Loucy (cell line): Measurements from ENCODE around the gene CALHM6.
A peak's percentile ranks its signal among the peaks of the same experiment; 100 is the strongest.

Experiments
- H2AFZ ChIP-seq: fragments of 200-600 bp; sonication (generic); 2 replicates; pipeline ENCODE4 v1.6.0; 2016; ENCODE audit warnings: antibody characterized with exemption, mild to moderate bottlenecking, low read length, moderate library complexity
- H3F3A ChIP-seq: fragments of 200-600 bp; 2 replicates; pipeline ENCODE4 v1.6.0; 2016; ENCODE audit warnings: antibody characterized with exemption, low read depth, mild to moderate bottlenecking
- H3K27me3 ChIP-seq: fragments of 200-600 bp; sonication (generic); 2 replicates; pipeline ENCODE4 v1.6.1; 2014; ENCODE audit warnings: low read length, mild to moderate bottlenecking; ENCODE audit not compliant: insufficient read depth, poor library complexity, severe bottlenecking
- H3K36me3 ChIP-seq: fragments of 200-600 bp; sonication (generic); 2 replicates; pipeline ENCODE4 v1.6.1; 2016; ENCODE audit warnings: low read length; ENCODE audit not compliant: insufficient read depth
- H3K4me1 ChIP-seq: fragments of 200-600 bp; sonication (generic); 2 replicates; pipeline ENCODE4 v1.5.1; 2014; ENCODE audit warnings: low read length, mild to moderate bottlenecking; ENCODE audit not compliant: insufficient read depth, poor library complexity, severe bottlenecking
- H3K4me2 ChIP-seq: fragments of 200-600 bp; sonication (generic); 2 replicates; pipeline ENCODE4 v1.6.0; 2014; ENCODE audit warnings: antibody characterized with exemption, low read length, low read depth, mild to moderate bottlenecking; ENCODE audit not compliant: poor library complexity, severe bottlenecking
- H3K4me3 ChIP-seq: fragments of 200-600 bp; sonication (generic); 2 replicates; pipeline ENCODE4 v1.5.1; 2014; ENCODE audit warnings: low read length, mild to moderate bottlenecking, mixed read lengths; ENCODE audit not compliant: poor library complexity, severe bottlenecking
- H3K79me2 ChIP-seq: fragments of 200-600 bp; sonication (generic); 2 replicates; pipeline ENCODE4 v1.6.1; 2014; ENCODE audit warnings: low read length; ENCODE audit not compliant: insufficient read depth
- H3K9ac ChIP-seq: fragments of 200-600 bp; sonication (generic); 2 replicates; pipeline ENCODE4 v1.6.0; 2014; ENCODE audit warnings: mild to moderate bottlenecking, low read depth, low read length, moderate library complexity; ENCODE audit not compliant: poor library complexity, severe bottlenecking
- H3K9me2 ChIP-seq: fragments of 200-600 bp; sonication (generic); replicated peaks from 2 replicates; pipeline ENCODE4 v1.6.1; 2016; ENCODE audit warnings: low read depth, low read length, mixed read lengths
- H3K9me3 ChIP-seq: fragments of 200-600 bp; sonication (generic); 2 replicates; pipeline ENCODE4 v1.6.1; 2014; ENCODE audit warnings: mild to moderate bottlenecking, antibody characterized with exemption, low read length, low read depth; ENCODE audit not compliant: insufficient read depth
- H4K20me1 ChIP-seq: fragments of 200-600 bp; sonication (generic); 2 replicates; pipeline ENCODE4 v1.6.0; 2014; ENCODE audit warnings: antibody characterized with exemption, low read length, mild to moderate bottlenecking; ENCODE audit not compliant: insufficient read depth, poor library complexity, severe bottlenecking
- CTCF ChIP-seq: fragments of 200-600 bp; sonication (generic); conservative IDR thresholded peaks from 2 replicates; pipeline ENCODE4 v1.5.1; 2014; ENCODE audit warnings: mild to moderate bottlenecking, antibody characterized with exemption, low read length
- EZH2phosphoT487 ChIP-seq: fragments of 200-600 bp; IDR thresholded peaks from 2 replicates; pipeline ENCODE4 v1.6.1; 2018; ENCODE audit warnings: antibody characterized with exemption, mild to moderate bottlenecking, moderate library complexity, borderline replicate concordance

The CALHM6 gene

GRCh38 chr6:116476002-116476678, 15.0 kb downstream of the CALHM6 start:
- H3K4me1 ChIP-seq, result peaks cover 32% of the 10 kb centered on the region
- no peaks in the 10 kb centered on the region for H4K20me1 ChIP-seq
- H3K9me3 ChIP-seq, result no peaks in the 10 kb centered on the region
- TF ChIP-seq CTCF (no peak), EZH2phosphoT487 (no peak)
- H3K4me2 ChIP-seq, result peak overlapping the region; percentile 50
- H3K27me3 ChIP-seq, result no peaks in the 10 kb centered on the region
- H3K36me3 ChIP-seq, result no peaks in the 10 kb centered on the region
- peak overlapping the region; percentile 31 for H3K9ac ChIP-seq
- H3K9me2 ChIP-seq, result no peaks in the 10 kb centered on the region
- H3F3A ChIP-seq, result no peaks in the 10 kb centered on the region
- H3K79me2 ChIP-seq, result no peaks in the 10 kb centered on the region
- H3K4me3 ChIP-seq, result peak overlapping the region; percentile 36
- H2AFZ ChIP-seq, result peak overlapping the region; percentile 50; the same call in 1 of the 2 replicates

DNA sequence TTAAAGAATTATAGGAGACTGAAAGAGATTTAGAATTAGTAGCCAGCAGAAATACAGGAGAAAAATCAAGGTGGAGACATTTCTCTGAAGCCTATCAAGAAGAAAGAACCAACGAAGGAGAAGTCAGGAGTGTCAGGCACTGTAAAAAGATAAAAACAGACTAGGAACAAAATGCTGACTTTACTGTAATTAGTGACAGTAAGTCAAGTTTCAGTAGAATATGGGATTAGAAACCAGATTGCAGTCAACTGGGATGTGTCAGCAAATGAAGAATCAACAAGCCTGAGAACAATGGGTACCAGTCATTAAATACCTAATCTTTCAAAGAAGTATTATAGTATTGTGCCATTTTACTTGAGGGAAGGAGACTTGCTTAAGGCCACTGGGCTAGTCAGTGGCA, 21.6 kb downstream of the CALHM6 start:
- TF ChIP-seq CTCF (no peak), EZH2phosphoT487 (no peak)
- H3K4me1 ChIP-seq, result peaks cover 8% of the 10 kb centered on the region
- H3K9me2 ChIP-seq, result no peaks in the 10 kb centered on the region
- H3F3A ChIP-seq, result no peaks in the 10 kb centered on the region
- no peak overlapping the region for H3K4me2 ChIP-seq
- H2AFZ ChIP-seq, result no peak overlapping the region
- H3K9ac ChIP-seq, result no peak overlapping the region
- H4K20me1 ChIP-seq, result no peaks in the 10 kb centered on the region
- no peaks in the 10 kb centered on the region for H3K79me2 ChIP-seq
- no peaks in the 10 kb centered on the region for H3K9me3 ChIP-seq
- H3K4me3 ChIP-seq, result no peak overlapping the region
- no peaks in the 10 kb centered on the region for H3K27me3 ChIP-seq
- H3K36me3 ChIP-seq, result no peaks in the 10 kb centered on the region

DNA sequence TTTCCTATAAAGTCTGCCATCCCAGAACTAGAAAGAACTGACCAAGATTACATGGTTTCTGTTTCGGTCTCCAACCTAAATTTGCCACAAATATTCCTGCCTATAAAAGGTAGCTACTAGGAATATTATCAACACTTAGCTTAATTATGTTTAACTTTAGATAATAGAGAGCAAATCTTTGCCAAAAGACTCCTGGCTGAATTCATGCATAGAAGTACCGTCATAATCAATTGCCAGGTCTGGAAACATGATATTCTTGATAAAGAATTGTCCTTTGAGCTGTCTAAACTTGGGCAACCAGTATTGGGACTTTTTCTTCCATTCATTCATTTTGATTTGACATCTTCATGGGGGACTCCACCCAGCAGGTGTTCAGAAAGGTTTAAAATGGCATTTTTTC, 22.4 kb downstream of the CALHM6 start:
- Histone ChIP-seq H3K79me2 (no peaks in the 10 kb centered on the region), H4K20me1 (no peaks in the 10 kb centered on the region), H3K4me1 (peaks cover 8% of the 10 kb centered on the region), H3F3A (no peaks in the 10 kb centered on the region), H3K9me3 (no peaks in the 10 kb centered on the region), H3K4me2 (no peak overlapping the region), H3K27me3 (no peaks in the 10 kb centered on the region), H3K9ac (no peak overlapping the region), H3K4me3 (no peak overlapping the region), H2AFZ (no peak overlapping the region), H3K36me3 (no peaks in the 10 kb centered on the region), H3K9me2 (no peaks in the 10 kb centered on the region)
- TF ChIP-seq EZH2phosphoT487 (no peak), CTCF (no peak)
